ENCODE results near the gene MLANA. TPM values are rescaled to one million over a fixed set of nuclear protein-coding genes. Genes with fewer than 3 reads are reported as not detected.

Gene MLANA
- total RNA-seq, 1 donor from 2014 or later: not detected

GRCh38 chr9:5872511-5872910, 18.2 kb upstream of the MLANA start:
- DNase-seq (ENCODE audit: low read depth): no peak
- no peaks in the 10 kb centered on the region for H3K9me3 ChIP-seq (ENCODE audit: insufficient read depth, low read depth, low read length)
- Mint-ChIP-seq H3K27ac (ENCODE audit: unreplicated experiment) (no peak overlapping the region), H3K9me3 (ENCODE audit: unreplicated experiment) (peaks cover 2% of the 10 kb centered on the region), H3K27me3 (ENCODE audit: low read depth, unreplicated experiment) (peaks cover 3% of the 10 kb centered on the region), H3K4me1 (ENCODE audit: low read depth, unreplicated experiment) (no peaks in the 10 kb centered on the region), H3K4me3 (ENCODE audit: unreplicated experiment) (no peak overlapping the region), H3K36me3 (ENCODE audit: low read depth, unreplicated experiment) (peaks cover 2% of the 10 kb centered on the region)
- no peaks in the 10 kb centered on the region for H3K27me3 ChIP-seq (ENCODE audit: insufficient read depth, low read length)
- H3K79me2 ChIP-seq (ENCODE audit: insufficient read depth, low read length): no peaks in the 10 kb centered on the region
- H3K27ac ChIP-seq (ENCODE audit: low read depth, low read length): no peak overlapping the region
- no peaks in the 10 kb centered on the region for H3K36me3 ChIP-seq (ENCODE audit: insufficient read depth, low read length)
- H3K4me3 ChIP-seq (ENCODE audit: insufficient read depth, low read depth, low read length): no peak overlapping the region
- no peak overlapping the region for H3K4me2 ChIP-seq (ENCODE audit: low read length)
- FAIRE-seq: no peak
- no peak overlapping the region for H3K9ac ChIP-seq (ENCODE audit: low read length)
- no peaks in the 10 kb centered on the region for H4K20me1 ChIP-seq (ENCODE audit: insufficient read depth, low read length)
- TF ChIP-seq EZH2 (IDR thresholded peaks at IDR 0.05; ENCODE audit: insufficient read depth, low read length) (no peak), CTCF (IDR thresholded peaks at IDR 0.05; ENCODE audit: insufficient read depth, low read depth, low read length) (no peak)
- no peaks in the 10 kb centered on the region for H3K4me1 ChIP-seq (ENCODE audit: insufficient read depth, low read length)
- no peak overlapping the region for H2AFZ ChIP-seq (ENCODE audit: low read depth, low read length)

GRCh38 chr9:5873439-5873838, 17.2 kb upstream of the MLANA start:
- H2AFZ ChIP-seq (ENCODE audit: low read depth, low read length): no peak overlapping the region
- Mint-ChIP-seq H3K27ac (ENCODE audit: unreplicated experiment) (no peak overlapping the region), H3K4me1 (ENCODE audit: low read depth, unreplicated experiment) (peaks cover 1% of the 10 kb centered on the region), H3K4me3 (ENCODE audit: unreplicated experiment) (no peak overlapping the region), H3K9me3 (ENCODE audit: unreplicated experiment) (peaks cover 2% of the 10 kb centered on the region), H3K36me3 (ENCODE audit: low read depth, unreplicated experiment) (peaks cover 2% of the 10 kb centered on the region), H3K27me3 (ENCODE audit: low read depth, unreplicated experiment) (peaks cover 3% of the 10 kb centered on the region)
- no peak for FAIRE-seq
- no peaks in the 10 kb centered on the region for H3K4me1 ChIP-seq (ENCODE audit: insufficient read depth, low read length)
- H3K4me3 ChIP-seq (ENCODE audit: insufficient read depth, low read depth, low read length): no peak overlapping the region
- no peak for DNase-seq (ENCODE audit: low read depth)
- no peaks in the 10 kb centered on the region for H3K27me3 ChIP-seq (ENCODE audit: insufficient read depth, low read length)
- H3K9ac ChIP-seq (ENCODE audit: low read length): no peak overlapping the region
- TF ChIP-seq EZH2 (IDR thresholded peaks at IDR 0.05; ENCODE audit: insufficient read depth, low read length) (no peak), CTCF (IDR thresholded peaks at IDR 0.05; ENCODE audit: insufficient read depth, low read depth, low read length) (no peak)
- H4K20me1 ChIP-seq (ENCODE audit: insufficient read depth, low read length): no peaks in the 10 kb centered on the region
- H3K36me3 ChIP-seq (ENCODE audit: insufficient read depth, low read length): no peaks in the 10 kb centered on the region
- H3K79me2 ChIP-seq (ENCODE audit: insufficient read depth, low read length): no peaks in the 10 kb centered on the region
- H3K9me3 ChIP-seq (ENCODE audit: insufficient read depth, low read depth, low read length): no peaks in the 10 kb centered on the region
- H3K4me2 ChIP-seq (ENCODE audit: low read length): no peak overlapping the region
- H3K27ac ChIP-seq (ENCODE audit: low read depth, low read length): no peak overlapping the region

GRCh38 chr9:5874048-5874447, 16.6 kb upstream of the MLANA start:
- peaks cover 6% of the 10 kb centered on the region for H3K4me1 Mint-ChIP-seq (ENCODE audit: low read depth, unreplicated experiment)
- no peaks in the 10 kb centered on the region for H3K27me3 ChIP-seq (ENCODE audit: insufficient read depth, low read length)
- H3K9me3 ChIP-seq (ENCODE audit: insufficient read depth, low read depth, low read length): no peaks in the 10 kb centered on the region
- no peak overlapping the region for H3K4me2 ChIP-seq (ENCODE audit: low read length)
- H3K27ac ChIP-seq (ENCODE audit: low read depth, low read length): no peak overlapping the region
- H3K79me2 ChIP-seq (ENCODE audit: insufficient read depth, low read length): no peaks in the 10 kb centered on the region
- H3K9ac ChIP-seq (ENCODE audit: low read length): no peak overlapping the region
- TF ChIP-seq CTCF (IDR thresholded peaks at IDR 0.05; ENCODE audit: insufficient read depth, low read depth, low read length): no peak
- TF ChIP-seq EZH2 (IDR thresholded peaks at IDR 0.05; ENCODE audit: insufficient read depth, low read length): no peak
- peaks cover 2% of the 10 kb centered on the region for H3K9me3 Mint-ChIP-seq (ENCODE audit: unreplicated experiment)
- no peaks in the 10 kb centered on the region for H4K20me1 ChIP-seq (ENCODE audit: insufficient read depth, low read length)
- FAIRE-seq: no peak
- peaks cover 3% of the 10 kb centered on the region for H3K27me3 Mint-ChIP-seq (ENCODE audit: low read depth, unreplicated experiment)
- H3K4me3 Mint-ChIP-seq (ENCODE audit: unreplicated experiment): no peak overlapping the region
- no peaks in the 10 kb centered on the region for H3K36me3 ChIP-seq (ENCODE audit: insufficient read depth, low read length)
- peaks cover 2% of the 10 kb centered on the region for H3K36me3 Mint-ChIP-seq (ENCODE audit: low read depth, unreplicated experiment)
- no peak for DNase-seq (ENCODE audit: low read depth)
- no peak overlapping the region for H3K4me3 ChIP-seq (ENCODE audit: insufficient read depth, low read depth, low read length)
- H3K27ac Mint-ChIP-seq (ENCODE audit: unreplicated experiment): no peak overlapping the region
- H3K4me1 ChIP-seq (ENCODE audit: insufficient read depth, low read length): no peaks in the 10 kb centered on the region
- no peak overlapping the region for H2AFZ ChIP-seq (ENCODE audit: low read depth, low read length)

All from astrocyte (in vitro differentiated cells and primary cell).